GM21381 (cell line): ENCODE data around the gene DNAJC25.
"Not testable (repeated sequence)": the region's sequence is repeated elsewhere in the genome, so short reads cannot be mapped to it uniquely, and the experiment has no call there.

Experiments used
- ATAC-seq: cut with Tn5 transposase; IDR thresholded peaks from one replicate; pipeline ENCODE4 v1.9.1; 2021; ENCODE audit warnings: mild to moderate bottlenecking, moderate library complexity; ENCODE audit not compliant: unreplicated experiment

DNAJC25 gene

GRCh38 chr9:111662576-111663300 lies 31.6 kb downstream of the DNAJC25 start:
- ATAC-seq = no peak

GRCh38 chr9:111663301-111663823 lies 32.2 kb downstream of the DNAJC25 start:
- no peak for ATAC-seq

- ATAC-seq = no peak
Observed at GRCh38 chr9:111668026-111668573, 37.0 kb downstream of the DNAJC25 start.

- ATAC-seq = not testable (repeated sequence)
Observed at GRCh38 chr9:111668601-111669000, 37.5 kb downstream of the DNAJC25 start.

- no peak for ATAC-seq
Observed at GRCh38 chr9:111674319-111674718, 43.2 kb downstream of the DNAJC25 start.

GRCh38 chr9:111676116-111676515 lies 45.0 kb downstream of the DNAJC25 start:
- ATAC-seq = no peak

GRCh38 chr9:111678293-111678692 lies 47.2 kb downstream of the DNAJC25 start:
- no peak for ATAC-seq

GRCh38 chr9:111679199-111679598 lies 48.1 kb downstream of the DNAJC25 start:
- ATAC-seq = no peak

- ATAC-seq = no peak
Observed at GRCh38 chr9:111683392-111683791, 52.3 kb downstream of the DNAJC25 start.

GRCh38 chr9:111691672-111692329 lies 60.7 kb downstream of the DNAJC25 start:
- ATAC-seq = no peak

- ATAC-seq = no peak
Observed at GRCh38 chr9:111696796-111697195, 65.7 kb downstream of the DNAJC25 start.

GRCh38 chr9:111700776-111701175 lies 69.6 kb downstream of the DNAJC25 start:
- no peak for ATAC-seq
